Suprapubic skin (tissue), 3 donors: ENCODE data around the gene CFAP58.

ENCODE experiments used
- CTCF ChIP-seq, 2 donors: fragments of 200-600 bp in 1 of 2; fragments of 450-650 bp in 1 of 2; sonication (generic) in 1 of 2; IDR thresholded peaks; one replicate each; pipeline ENCODE4 v1.5.1; 2016 to 2019; ENCODE audit warnings: antibody characterized with exemption in 2 of 2, mild to moderate bottlenecking in 1 of 2, moderate library complexity in 1 of 2
- EP300 ChIP-seq: sonication (generic); formaldehyde crosslinking; IDR thresholded peaks from one replicate; pipeline ENCODE4 v1.6.1; 2017; ENCODE audit warnings: antibody characterized with exemption
- POLR2A ChIP-seq, 2 donors: fragments of 450-650 bp; IDR thresholded peaks; one replicate each; pipeline ENCODE4 v1.6.1; 2017; ENCODE audit warnings: antibody characterized with exemption in 2 of 2, mild to moderate bottlenecking in 2 of 2, moderate library complexity in 2 of 2

- no peak for TF ChIP-seq POLR2A (IDR thresholded peaks at IDR 0.05)
- no peak for TF ChIP-seq CTCF (IDR thresholded peaks at IDR 0.05)
- TF ChIP-seq EP300, result no peak
Measured at GRCh38 chr10:104413528-104413927, 59.9 kb downstream of the CFAP58 start.
